WTC11 (cell line): ENCODE results near the gene ATP2B3. TPM values are rescaled to one million over a fixed set of nuclear protein-coding genes. Genes with fewer than 3 reads are reported as not detected.

Experiments
- ATAC-seq: fragments of 200-7000 bp; cut with Tn5 transposase; 2 replicates; pipeline ENCODE4 v1.10.0; 2021; ENCODE audit warnings: mild to moderate bottlenecking, moderate library complexity
- CTCF ChIA-PET: fragments of 300-600 bp; sonication (Branson Sonifier 250); formaldehyde crosslinking; loops from one replicate; lab custom pipeline; 2021; ENCODE audit warnings: antibody characterized with exemption; lab: Charles Lee
- POLR2A ChIA-PET: fragments of 350-600 bp; sonication (Branson Sonifier 250); formaldehyde crosslinking; loops from one replicate; lab custom pipeline; 2021; ENCODE audit warnings: antibody characterized with exemption; lab: Charles Lee
- DNase-seq: peaks from one replicate; pipeline ENCODE4 v3.0.0; 2021; ENCODE audit warnings: low spot score
- H3K27ac Mint-ChIP-seq: 2 replicates; pipeline ENCODE4 v1.8.0; 2021; ENCODE audit warnings: mixed read lengths
- H3K27me3 Mint-ChIP-seq: 2 replicates; pipeline ENCODE4 v1.8.0; 2021; ENCODE audit warnings: low read depth, mild to moderate bottlenecking, moderate library complexity, mixed read lengths
- H3K36me3 Mint-ChIP-seq: 2 replicates; pipeline ENCODE4 v1.8.0; 2021; ENCODE audit warnings: mixed read lengths
- H3K4me1 Mint-ChIP-seq: 2 replicates; pipeline ENCODE4 v1.8.0; 2022; ENCODE audit warnings: mixed read lengths
- H3K4me3 Mint-ChIP-seq: 2 replicates; pipeline ENCODE4 v1.8.0; 2021; ENCODE audit warnings: mild to moderate bottlenecking, moderate library complexity, mixed read lengths
- H3K9me3 Mint-ChIP-seq: 2 replicates; pipeline ENCODE4 v1.8.0; 2021; ENCODE audit warnings: mixed read lengths
- ARID4B ChIP-seq: sonication (generic); formaldehyde crosslinking; IDR thresholded peaks from 2 replicates; pipeline ENCODE4 v1.8.0; 2023; ENCODE audit warnings: missing genetic modification reagents, mild to moderate bottlenecking, borderline replicate concordance
- ATF2 ChIP-seq: sonication (generic); formaldehyde crosslinking; IDR thresholded peaks from 2 replicates; pipeline ENCODE4 v1.8.1; 2022; ENCODE audit warnings: low read depth, missing genetic modification reagents, borderline replicate concordance
- CDX4 ChIP-seq: fragments of 250-450 bp; sonication (Bioruptor Pico); IDR thresholded peaks from 2 replicates; pipeline ENCODE4 v1.9.0; 2021; ENCODE audit warnings: moderate library complexity, mild to moderate bottlenecking, inconsistent platforms, borderline replicate concordance
- E2F1 ChIP-seq: sonication (generic); formaldehyde crosslinking; IDR thresholded peaks from 2 replicates; pipeline ENCODE4 v1.8.0; 2022; ENCODE audit warnings: mild to moderate bottlenecking, missing genetic modification reagents
- E2F5 ChIP-seq: sonication (generic); formaldehyde crosslinking; IDR thresholded peaks from 2 replicates; pipeline ENCODE4 v1.8.1; 2022; ENCODE audit warnings: mild to moderate bottlenecking, moderate library complexity, missing genetic modification reagents
- FOXJ3 ChIP-seq: sonication (generic); formaldehyde crosslinking; IDR thresholded peaks from 2 replicates; pipeline ENCODE4 v1.9.0; 2021; ENCODE audit warnings: missing genetic modification reagents, mild to moderate bottlenecking, borderline replicate concordance
- FOXP1 ChIP-seq: sonication (generic); formaldehyde crosslinking; IDR thresholded peaks from 2 replicates; pipeline ENCODE4 v1.8.0; 2022; ENCODE audit warnings: missing genetic modification reagents, mild to moderate bottlenecking, moderate library complexity, borderline replicate concordance
- GTF2I ChIP-seq: fragments of 250-450 bp; sonication (Bioruptor Pico); conservative IDR thresholded peaks from 2 replicates; pipeline ENCODE4 v1.4.0; 2021; ENCODE audit warnings: mild to moderate bottlenecking
- HMGA2 ChIP-seq: fragments of 250-450 bp; sonication (Bioruptor Pico); IDR thresholded peaks from 2 replicates; pipeline ENCODE4 v1.4.0; 2021; ENCODE audit warnings: mild to moderate bottlenecking, moderate library complexity
- IRF1 ChIP-seq: sonication (generic); formaldehyde crosslinking; IDR thresholded peaks from 2 replicates; pipeline ENCODE4 v1.8.0; 2023; ENCODE audit warnings: missing genetic modification reagents
- NFE2L1 ChIP-seq: sonication (generic); formaldehyde crosslinking; IDR thresholded peaks from 2 replicates; pipeline ENCODE4 v1.8.1; 2023; ENCODE audit warnings: missing genetic modification reagents
- NFYB ChIP-seq: sonication (generic); formaldehyde crosslinking; conservative IDR thresholded peaks from 2 replicates; pipeline ENCODE4 v1.8.0; 2022; ENCODE audit warnings: low read depth, missing genetic modification reagents
- SMAD4 ChIP-seq: sonication (generic); formaldehyde crosslinking; IDR thresholded peaks from 2 replicates; pipeline ENCODE4 v1.8.0; 2022; ENCODE audit warnings: mild to moderate bottlenecking, missing genetic modification reagents
- TEAD1 ChIP-seq: sonication (generic); formaldehyde crosslinking; IDR thresholded peaks from 2 replicates; pipeline ENCODE4 v1.8.0; 2022; ENCODE audit warnings: mild to moderate bottlenecking, missing genetic modification reagents
- TP53 ChIP-seq: sonication (generic); formaldehyde crosslinking; IDR thresholded peaks from 2 replicates; pipeline ENCODE4 v1.8.1; 2023; ENCODE audit warnings: mild to moderate bottlenecking, missing genetic modification reagents
- ZNF281 ChIP-seq: sonication (generic); formaldehyde crosslinking; IDR thresholded peaks from 2 replicates; pipeline ENCODE4 v1.8.0; 2023; ENCODE audit warnings: mild to moderate bottlenecking, missing genetic modification reagents
- ZNF425 ChIP-seq: fragments of 250-450 bp; sonication (Bioruptor Pico); conservative IDR thresholded peaks from 2 replicates; pipeline ENCODE4 v1.9.0; 2021; ENCODE audit warnings: mild to moderate bottlenecking
- ZSCAN18 ChIP-seq: fragments of 250-450 bp; sonication (Bioruptor Pico); IDR thresholded peaks from 2 replicates; pipeline ENCODE4 v2.1.2; 2022; ENCODE audit warnings: mild to moderate bottlenecking, moderate library complexity
- total RNA-seq: library from RNA; stranded (reverse); gene quantifications from 3 replicates; pipeline ENCODE4 v1.2.3, GENCODE V29; 2021

ATP2B3 gene
- total RNA-seq, 1 experiment from 2014 or later = 0.28 TPM

- Mint-ChIP-seq H3K9me3 (no peaks in the 10 kb centered on the region), H3K36me3 (no peaks in the 10 kb centered on the region), H3K27me3 (no peaks in the 10 kb centered on the region; the same call in 1 of the 2 replicates), H3K4me3 (no peak overlapping the region), H3K27ac (no peak overlapping the region), H3K4me1 (no peaks in the 10 kb centered on the region)
- ATAC-seq (no peak), DNase-seq (no peak)
- CTCF ChIA-PET = interaction anchor here (1.0 to 1.4 kb wide), 2 partner anchors 20 to 87 kb away, joined by 3 to 6 read pairs; no protein-coding TSS in a partner anchor
- TF ChIP-seq NFE2L1 (CRISPR knock-in tag) (no peak), SMAD4 (CRISPR knock-in tag) (no peak), ZNF281 (CRISPR knock-in tag) (no peak), HMGA2 (CRISPR knock-in tag) (no peak), FOXP1 (CRISPR knock-in tag) (no peak), TP53 (no peak), GTF2I (no peak), CDX4 (CRISPR knock-in tag) (no peak), FOXJ3 (CRISPR knock-in tag) (no peak), ARID4B (CRISPR knock-in tag) (no peak), TEAD1 (no peak), ZNF425 (no peak)
- POLR2A ChIA-PET = no interaction called here
These were observed 40.3 kb downstream of the ATP2B3 start for GRCh38 chrX:153557618-153558355.

GRCh38 chrX:153560000-153560399, 42.6 kb downstream of the ATP2B3 start:
- no peaks in the 10 kb centered on the region for H3K4me1 Mint-ChIP-seq
- TF ChIP-seq IRF1 (CRISPR knock-in tag) (no peak), NFYB (CRISPR knock-in tag) (no peak), E2F1 (CRISPR knock-in tag) (no peak), ZSCAN18 (CRISPR knock-in tag) (no peak), ATF2 (CRISPR knock-in tag) (no peak), E2F5 (no peak)
- no peaks in the 10 kb centered on the region for H3K9me3 Mint-ChIP-seq
- ATAC-seq = no peak
- ChIA-PET CTCF (interaction anchor here (0.8 to 1.6 kb wide), 5 partner anchors 14 to 148 kb away, joined by 3 to 7 read pairs (median 4); no protein-coding TSS in a partner anchor), POLR2A (no interaction called here)
- H3K27me3 Mint-ChIP-seq = no peaks in the 10 kb centered on the region; the same call in 1 of the 2 replicates
- H3K36me3 Mint-ChIP-seq = no peaks in the 10 kb centered on the region
- H3K27ac Mint-ChIP-seq = no peak overlapping the region
- no peak for DNase-seq
- H3K4me3 Mint-ChIP-seq = no peak overlapping the region
